ENCODE measurements around the gene VAV2. TPM values are rescaled to one million over a fixed set of nuclear protein-coding genes. Genes with fewer than 3 reads are reported as not detected.

Gene VAV2
- total and polyA plus RNA-seq, 2 of the 4 experiments (the other 2 are of a cell fraction): 10.8 to 13.4 TPM

GRCh38 chr9:133758228-133758627 is 233.9 kb downstream of the VAV2 start:
- Histone ChIP-seq H4K20me1 (ENCODE audit: insufficient read depth, low read length) (no peaks in the 10 kb centered on the region), H2BK20ac (ENCODE audit: low read depth, low read length) (no peak overlapping the region), H4K5ac (ENCODE audit: low read depth, low read length) (no peak overlapping the region), H3K23ac (ENCODE audit: low read depth, low read length) (no peak overlapping the region), H3K4me3 (ENCODE audit: insufficient read depth, low read depth, low read length) (no peak overlapping the region), H4K91ac (ENCODE audit: insufficient read depth, low read depth, low read length) (no peak overlapping the region), H3K56ac (ENCODE audit: extremely low read depth, insufficient read depth, low read length) (no peak overlapping the region), H2BK120ac (ENCODE audit: low read depth, low read length) (no peak overlapping the region), H3K4me1 (ENCODE audit: control insufficient read depth, insufficient read depth, low read length) (no peaks in the 10 kb centered on the region; the same call in 1 of the 2 replicates), H3K4me2 (ENCODE audit: low read depth, low read length) (no peak overlapping the region), H3K4ac (ENCODE audit: low read depth, low read length) (no peak overlapping the region), H3K9me3 (ENCODE audit: control insufficient read depth, insufficient read depth, low read length) (no peaks in the 10 kb centered on the region), H3K9me1 (ENCODE audit: insufficient read depth, low read length) (0 out of 2 replicates have a peak, but pooled peaks cover 3% of the 10 kb centered on the region), H3K36me3 (ENCODE audit: control insufficient read depth, insufficient read depth, low read length) (peaks cover under 1% of the 10 kb centered on the region; the same call in 1 of the 2 replicates), H2AFZ (replicated peaks; ENCODE audit: low read length, poor library complexity) (no peak overlapping the region), H3K27me3 (ENCODE audit: control insufficient read depth, insufficient read depth, low read length) (no peaks in the 10 kb centered on the region), H3K9ac (ENCODE audit: low read depth, low read length) (no peak overlapping the region), H3K27ac (ENCODE audit: insufficient read depth, low read length) (no peak overlapping the region), H4K8ac (ENCODE audit: low read depth in 2 of 2, low read length in 2 of 2) (no peak overlapping the region), H2BK5ac (ENCODE audit: low read depth, low read length, poor library complexity, severe bottlenecking) (no peak overlapping the region), H3K18ac (ENCODE audit: low read depth, low read length) (no peak overlapping the region), H2AK5ac (ENCODE audit: low read depth, low read length) (no peak overlapping the region), H3K14ac (replicated peaks; ENCODE audit: low read depth, low read length) (no peak overlapping the region), H2BK15ac (ENCODE audit: low read depth, low read length) (no peak overlapping the region), H3K79me1 (ENCODE audit: low read depth in 1 of 2, low read length in 2 of 2) (0 out of 4 replicates have a peak, but pooled peaks cover 0 to 3% of the 10 kb centered on the region in 2 experiments), H2AK9ac (replicated peaks; ENCODE audit: low read depth, low read length, poor library complexity) (no peak overlapping the region)
- in situ Hi-C loops (cut with MboI; ENCODE audit: low sequenced_read_pairs) (no loop called here), intact Hi-C loops (cut with micrococcal nuclease) (no loop called here), dilution Hi-C loops (cut with HindIII; ENCODE audit: low sequenced_read_pairs, unreplicated experiment) (no loop called here)
- no peak for ATAC-seq (ENCODE audit: low read depth)
- 100% methylated on average over 1 of the region's 7 CpGs; no CpG with 5 or more reads in 1 of the 2 experiments for WGBS, 2 experiments (ENCODE audit: extremely low coverage in 2 of 2, insufficient read length in 1 of 2)
- BruUV-seq (replicated peaks): no TSS peak
- TF ChIP-seq BHLHE40 (IDR thresholded peaks at IDR 0.05; ENCODE audit: low read depth, low read length) (no peak), MXI1 (IDR thresholded peaks at IDR 0.05; ENCODE audit: borderline replicate concordance, low read depth, low read length) (no peak), NFE2L2 (IDR thresholded peaks at IDR 0.05; ENCODE audit: low read depth, low read length) (no peak)
- POLR2A ChIA-PET (ENCODE audit: unreplicated experiment): no interaction called here
- DNase-seq: no peak
- CTCF ChIA-PET: no interaction called here
